GM10266 (cell line): ENCODE data around the gene SPTBN1.

Experiments used
- DNase-seq: peaks from one replicate; pipeline ENCODE4 v3.0.0; 2012; ENCODE audit errors: extremely low spot score
- TF ChIP-seq, protein P1 (sequence below): IDR thresholded peaks from 2 replicates; pipeline ENCODE4 v1.5.1; 2012; ENCODE audit warnings: mild to moderate bottlenecking, low read depth; ENCODE audit not compliant: control insufficient read depth, insufficient read depth; ENCODE audit errors: missing control alignments

The SPTBN1 gene

DNA sequence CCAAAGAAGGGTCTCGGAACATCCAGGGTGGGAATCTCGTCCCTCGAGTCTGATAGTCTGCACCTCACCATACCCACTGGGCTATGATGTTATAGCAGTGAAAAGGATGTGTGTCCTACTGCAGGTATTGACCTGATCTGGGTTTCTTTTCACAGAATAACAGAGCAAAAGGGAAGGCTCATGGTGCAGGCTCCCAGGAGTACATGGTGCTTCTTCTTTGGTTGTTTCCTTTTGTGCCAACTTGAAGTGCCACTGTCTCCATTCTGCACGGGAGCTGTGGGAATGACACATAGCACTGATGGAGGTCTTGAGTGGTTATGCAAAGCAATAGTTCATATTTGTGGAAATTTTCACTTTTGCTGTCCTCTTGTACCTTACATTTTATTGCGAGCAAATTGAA lies 195.2 kb downstream of the SPTBN1 start:
- TF ChIP-seq, protein P1, sequence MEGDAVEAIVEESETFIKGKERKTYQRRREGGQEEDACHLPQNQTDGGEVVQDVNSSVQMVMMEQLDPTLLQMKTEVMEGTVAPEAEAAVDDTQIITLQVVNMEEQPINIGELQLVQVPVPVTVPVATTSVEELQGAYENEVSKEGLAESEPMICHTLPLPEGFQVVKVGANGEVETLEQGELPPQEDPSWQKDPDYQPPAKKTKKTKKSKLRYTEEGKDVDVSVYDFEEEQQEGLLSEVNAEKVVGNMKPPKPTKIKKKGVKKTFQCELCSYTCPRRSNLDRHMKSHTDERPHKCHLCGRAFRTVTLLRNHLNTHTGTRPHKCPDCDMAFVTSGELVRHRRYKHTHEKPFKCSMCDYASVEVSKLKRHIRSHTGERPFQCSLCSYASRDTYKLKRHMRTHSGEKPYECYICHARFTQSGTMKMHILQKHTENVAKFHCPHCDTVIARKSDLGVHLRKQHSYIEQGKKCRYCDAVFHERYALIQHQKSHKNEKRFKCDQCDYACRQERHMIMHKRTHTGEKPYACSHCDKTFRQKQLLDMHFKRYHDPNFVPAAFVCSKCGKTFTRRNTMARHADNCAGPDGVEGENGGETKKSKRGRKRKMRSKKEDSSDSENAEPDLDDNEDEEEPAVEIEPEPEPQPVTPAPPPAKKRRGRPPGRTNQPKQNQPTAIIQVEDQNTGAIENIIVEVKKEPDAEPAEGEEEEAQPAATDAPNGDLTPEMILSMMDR = no peak
- DNase-seq = no peak

DNA sequence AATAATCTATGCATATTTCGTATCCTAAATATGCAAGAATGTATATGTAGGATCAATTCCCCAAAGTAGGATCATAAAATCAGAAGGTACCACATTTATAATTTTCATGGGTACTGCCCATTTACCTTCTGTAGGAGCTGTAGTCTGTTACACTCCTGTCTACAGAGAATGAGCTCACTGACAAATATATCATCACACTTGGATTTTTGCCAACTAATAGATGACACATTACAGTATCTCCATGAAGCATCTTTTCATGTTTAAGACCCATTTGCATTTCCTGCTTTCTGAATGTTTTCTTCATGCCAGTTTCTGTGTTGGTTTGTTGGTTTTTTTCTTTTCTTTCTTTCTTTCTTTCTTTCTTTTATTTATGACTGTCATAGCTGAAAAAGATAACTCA lies 196.4 kb downstream of the SPTBN1 start:
- TF ChIP-seq, protein P1 = no peak
- DNase-seq = no peak

DNA sequence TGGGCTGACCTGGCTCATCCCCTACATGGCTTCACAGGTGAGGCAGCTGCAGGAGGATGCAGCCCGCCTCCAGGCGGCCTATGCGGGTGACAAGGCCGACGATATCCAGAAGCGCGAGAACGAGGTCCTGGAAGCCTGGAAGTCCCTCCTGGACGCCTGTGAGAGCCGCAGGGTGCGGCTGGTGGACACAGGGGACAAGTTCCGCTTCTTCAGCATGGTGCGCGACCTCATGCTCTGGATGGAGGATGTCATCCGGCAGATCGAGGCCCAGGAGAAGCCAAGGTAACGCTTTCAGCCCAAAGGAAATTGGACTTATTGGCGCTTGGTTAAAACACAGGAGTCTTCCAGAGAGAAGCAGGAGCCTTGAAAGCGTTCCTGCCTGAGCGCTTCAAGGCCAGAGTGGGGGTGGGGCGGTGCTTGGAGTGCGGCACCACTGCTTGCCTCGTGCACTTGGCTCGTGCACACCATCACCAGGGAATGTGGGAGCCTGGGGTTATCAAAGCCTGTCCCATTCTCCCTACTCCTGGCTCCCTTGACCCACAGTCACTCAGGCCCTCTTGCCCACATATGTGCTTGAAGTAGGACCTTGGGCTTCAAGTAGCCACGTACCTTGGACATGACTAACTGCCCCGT lies 197.6 kb downstream of the SPTBN1 start:
- TF ChIP-seq, protein P1 = no peak
- no peak for DNase-seq

DNA sequence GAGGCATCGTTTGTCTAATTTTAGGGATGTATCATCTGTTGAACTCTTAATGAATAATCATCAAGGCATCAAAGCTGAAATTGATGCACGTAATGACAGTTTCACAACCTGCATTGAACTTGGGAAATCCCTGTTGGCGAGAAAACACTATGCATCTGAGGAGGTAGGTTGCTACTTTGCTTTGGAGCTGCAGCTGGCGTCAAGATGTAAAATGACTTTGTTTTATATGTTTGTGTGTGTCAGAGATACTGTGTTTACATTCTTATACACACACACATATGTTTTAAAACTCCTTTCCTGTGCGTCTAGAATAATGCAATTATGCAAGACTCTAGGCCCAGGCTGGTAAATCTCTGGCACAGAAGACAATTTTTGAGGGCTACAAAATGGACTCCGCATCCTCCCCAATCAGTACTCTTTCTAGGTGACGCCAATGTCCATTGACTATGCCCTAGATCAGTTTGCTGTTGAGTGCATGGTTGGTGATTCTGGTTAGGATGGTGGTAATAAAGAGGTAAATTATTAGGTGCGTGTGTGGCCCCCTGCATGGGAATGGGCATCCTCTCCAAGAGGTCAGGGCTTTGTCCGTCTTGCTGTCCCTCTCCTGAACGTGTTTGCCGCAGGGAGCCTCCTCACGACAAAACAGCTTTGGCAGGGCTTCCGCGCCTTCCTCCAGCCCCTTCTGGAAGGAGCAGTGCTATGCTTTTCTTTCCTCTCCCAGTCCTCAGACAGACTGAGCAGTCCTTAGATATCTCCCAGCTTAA lies 199.1 kb downstream of the SPTBN1 start:
- TF ChIP-seq, protein P1 = no peak
- no peak for DNase-seq

DNA sequence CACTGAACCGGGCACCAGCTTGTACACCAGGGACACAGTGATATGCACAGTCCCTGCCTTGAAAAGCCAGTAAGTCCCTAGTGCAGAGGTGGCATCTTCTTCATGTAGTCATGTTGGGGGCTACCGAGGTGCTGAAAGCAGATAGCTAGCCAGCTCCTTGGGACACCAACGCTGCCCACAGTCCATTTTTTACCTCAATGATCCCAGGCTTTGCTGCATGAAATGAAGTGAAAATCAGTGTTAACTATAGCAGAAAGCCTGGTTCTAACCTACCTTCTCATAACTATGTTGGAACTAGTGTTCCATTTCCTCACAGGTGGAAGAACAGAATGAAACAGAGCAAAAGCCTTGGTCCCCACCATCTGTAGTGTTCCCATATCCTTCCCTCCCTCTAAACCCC lies 200.7 kb downstream of the SPTBN1 start:
- TF ChIP-seq, protein P1 = no peak
- no peak for DNase-seq

DNA sequence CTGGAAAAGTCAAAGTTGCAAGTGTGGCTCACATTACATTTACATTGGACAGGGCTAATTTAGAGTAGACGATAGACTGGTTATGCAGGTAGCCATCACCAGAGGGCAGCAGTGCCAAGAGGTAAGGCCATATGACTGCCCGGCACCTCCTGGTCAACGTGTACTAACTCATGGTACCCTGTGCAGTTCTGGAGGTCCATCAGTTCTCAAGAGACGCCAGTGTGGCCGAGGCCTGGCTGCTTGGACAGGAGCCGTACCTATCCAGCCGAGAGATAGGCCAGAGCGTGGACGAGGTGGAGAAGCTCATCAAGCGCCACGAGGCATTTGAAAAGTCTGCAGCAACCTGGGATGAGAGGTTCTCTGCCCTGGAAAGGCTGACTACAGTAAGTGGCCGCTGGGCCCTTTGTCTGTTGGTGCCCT lies 201.5 kb downstream of the SPTBN1 start:
- peak; percentile 33 for DNase-seq
- TF ChIP-seq, protein P1 = peak; percentile 53

DNA sequence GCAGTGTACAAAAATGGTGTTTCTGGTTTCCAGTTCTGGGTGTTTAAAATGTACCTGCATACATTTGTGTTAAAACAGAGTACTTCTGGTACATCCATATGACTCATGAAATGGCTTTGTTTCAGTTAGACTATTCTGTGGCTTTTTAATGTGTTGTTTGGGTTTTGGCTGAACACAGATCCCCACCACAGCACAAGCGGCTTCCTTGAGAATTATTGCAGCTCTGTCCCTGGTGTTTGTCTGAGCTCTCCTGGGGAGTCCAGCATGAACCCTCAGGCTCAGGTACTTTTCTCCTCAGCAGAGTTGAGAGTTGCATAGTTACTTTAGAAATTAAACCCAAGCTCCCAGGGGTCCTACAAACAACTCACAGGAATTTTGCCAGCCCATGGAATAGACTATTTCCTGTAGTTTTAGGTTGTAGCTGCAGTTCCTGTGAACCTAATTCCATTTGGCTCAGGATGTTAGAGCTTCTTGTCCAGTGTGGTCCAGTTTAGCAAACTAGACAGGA lies 202.5 kb downstream of the SPTBN1 start:
- TF ChIP-seq, protein P1 = no peak
- no peak for DNase-seq
